ENCODE measurements around the gene TELO2.

The TELO2 gene

DNA sequence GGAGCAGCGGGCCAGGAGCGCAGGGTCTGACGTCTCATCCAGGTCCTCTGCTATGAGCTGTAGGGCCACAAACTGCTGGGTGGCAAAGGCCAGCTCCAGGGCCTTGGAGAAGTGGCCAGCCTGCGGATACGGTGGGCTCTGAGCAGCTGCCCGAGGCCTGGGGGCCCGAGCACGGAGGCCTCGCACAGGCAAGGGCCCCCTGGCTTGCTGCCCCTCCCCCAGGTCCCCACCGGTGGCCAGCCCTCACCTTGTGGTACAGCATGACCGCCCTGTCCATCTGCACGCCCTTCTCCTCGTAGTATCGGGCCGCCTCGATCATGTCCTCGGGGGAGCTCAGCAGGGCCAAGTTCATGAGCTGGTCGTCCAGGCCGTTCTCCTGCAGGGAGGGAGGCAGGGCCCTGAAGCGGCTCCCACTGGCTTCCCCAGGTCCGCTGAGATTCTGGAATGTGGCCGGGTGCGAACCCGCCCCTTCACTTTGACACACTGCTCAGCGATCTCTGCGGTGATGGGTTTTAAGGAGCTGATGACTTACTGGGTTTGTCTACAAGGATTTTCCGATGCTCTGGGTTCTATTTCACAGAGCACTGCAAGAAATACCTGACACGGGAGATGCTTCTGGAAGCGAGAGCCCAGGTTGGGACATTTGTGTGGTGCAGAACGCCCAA, 30.6 kb downstream of the TELO2 start:
- H3K9me3 Mint-ChIP-seq = no peaks in the 10 kb centered on the region
- H3K4me1 Mint-ChIP-seq (ENCODE audit: low read depth) = peaks cover 8% of the 10 kb centered on the region
- peaks cover 7% of the 10 kb centered on the region for H3K27me3 Mint-ChIP-seq
- H3K4me3 Mint-ChIP-seq = no peak overlapping the region
- no peak overlapping the region for H3K27ac Mint-ChIP-seq
- intact Hi-C loops (cut with micrococcal nuclease) = no loop called here
- H3K36me3 Mint-ChIP-seq (ENCODE audit: low read depth) = peaks cover 7% of the 10 kb centered on the region

DNA sequence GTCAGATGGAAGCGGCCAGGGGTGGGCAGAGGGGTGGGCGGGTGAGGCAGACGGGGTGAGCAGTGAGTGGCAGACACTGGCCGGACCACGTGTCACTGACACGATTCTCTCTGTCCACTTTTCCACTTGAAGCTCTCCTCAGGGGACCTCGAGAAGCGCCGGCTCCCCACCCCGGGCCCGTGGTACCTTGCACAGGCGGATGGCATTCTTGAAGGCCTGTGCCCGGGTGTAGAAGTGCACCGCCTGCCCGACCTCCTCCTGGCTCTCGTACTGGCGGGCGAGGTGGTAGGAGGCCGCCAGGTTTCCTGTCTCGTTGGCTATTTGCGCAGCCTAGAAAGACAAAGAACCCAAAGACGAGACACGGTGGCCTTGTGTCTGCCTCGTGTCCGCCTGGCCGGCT, 31.2 kb downstream of the TELO2 start:
- Mint-ChIP-seq H3K27ac (no peak overlapping the region), H3K4me1 (ENCODE audit: low read depth) (peaks cover 8% of the 10 kb centered on the region), H3K4me3 (no peak overlapping the region), H3K36me3 (ENCODE audit: low read depth) (peaks cover 7% of the 10 kb centered on the region), H3K9me3 (no peaks in the 10 kb centered on the region), H3K27me3 (peaks cover 7% of the 10 kb centered on the region)
- intact Hi-C loops (cut with micrococcal nuclease) = no loop called here

DNA sequence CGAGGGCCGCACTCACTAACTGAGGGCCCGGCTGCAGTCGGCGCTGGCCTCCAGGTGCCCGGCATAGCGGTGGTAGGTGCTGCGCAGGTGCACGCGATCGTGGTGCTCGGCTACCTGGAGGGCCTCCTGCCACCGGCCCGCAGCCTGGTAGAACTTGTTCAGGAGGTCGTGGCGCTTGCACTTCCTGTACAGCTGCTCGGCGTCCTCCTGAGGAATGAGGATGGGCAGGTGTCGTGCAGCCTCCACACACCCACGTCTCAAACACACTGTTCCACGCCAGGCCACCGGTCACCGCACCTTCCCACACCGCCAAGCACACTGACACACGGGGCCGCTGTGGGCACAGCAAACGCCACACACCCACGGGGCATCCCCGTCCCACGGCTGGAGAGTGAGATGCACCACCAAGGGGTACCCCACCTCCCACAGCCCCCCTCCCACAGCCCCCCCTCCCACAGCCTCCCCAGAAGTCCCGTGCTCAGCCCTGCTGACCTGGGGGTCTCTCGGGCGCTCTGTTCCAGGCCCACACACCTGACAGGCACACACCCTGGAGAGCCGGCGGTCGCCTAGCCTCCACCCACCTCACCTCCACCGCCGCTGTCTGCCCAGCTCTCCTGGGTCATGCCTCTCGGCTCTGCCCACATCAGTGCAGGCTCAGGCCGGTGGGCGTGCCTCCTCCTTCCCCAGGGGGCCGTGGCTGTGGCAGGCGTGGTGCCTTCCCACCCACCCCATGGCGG, 32.9 kb downstream of the TELO2 start:
- peaks cover 7% of the 10 kb centered on the region for H3K27me3 Mint-ChIP-seq
- H3K4me1 Mint-ChIP-seq (ENCODE audit: low read depth) = peaks cover 8% of the 10 kb centered on the region
- no peak overlapping the region for H3K27ac Mint-ChIP-seq
- H3K36me3 Mint-ChIP-seq (ENCODE audit: low read depth) = peaks cover 7% of the 10 kb centered on the region
- no peaks in the 10 kb centered on the region for H3K9me3 Mint-ChIP-seq
- intact Hi-C loops (cut with micrococcal nuclease) = no loop called here
- H3K4me3 Mint-ChIP-seq = no peak overlapping the region

- H3K27ac Mint-ChIP-seq = no peak overlapping the region
- H3K4me3 Mint-ChIP-seq = no peak overlapping the region
- no peaks in the 10 kb centered on the region for H3K9me3 Mint-ChIP-seq
- intact Hi-C loops (cut with micrococcal nuclease) = no loop called here
- H3K36me3 Mint-ChIP-seq (ENCODE audit: low read depth) = peaks cover 7% of the 10 kb centered on the region
- H3K27me3 Mint-ChIP-seq = peaks cover 13% of the 10 kb centered on the region
- H3K4me1 Mint-ChIP-seq (ENCODE audit: low read depth) = peaks cover 8% of the 10 kb centered on the region
Observed at GRCh38 chr16:1526608-1527555, 33.7 kb downstream of the TELO2 start.

DNA sequence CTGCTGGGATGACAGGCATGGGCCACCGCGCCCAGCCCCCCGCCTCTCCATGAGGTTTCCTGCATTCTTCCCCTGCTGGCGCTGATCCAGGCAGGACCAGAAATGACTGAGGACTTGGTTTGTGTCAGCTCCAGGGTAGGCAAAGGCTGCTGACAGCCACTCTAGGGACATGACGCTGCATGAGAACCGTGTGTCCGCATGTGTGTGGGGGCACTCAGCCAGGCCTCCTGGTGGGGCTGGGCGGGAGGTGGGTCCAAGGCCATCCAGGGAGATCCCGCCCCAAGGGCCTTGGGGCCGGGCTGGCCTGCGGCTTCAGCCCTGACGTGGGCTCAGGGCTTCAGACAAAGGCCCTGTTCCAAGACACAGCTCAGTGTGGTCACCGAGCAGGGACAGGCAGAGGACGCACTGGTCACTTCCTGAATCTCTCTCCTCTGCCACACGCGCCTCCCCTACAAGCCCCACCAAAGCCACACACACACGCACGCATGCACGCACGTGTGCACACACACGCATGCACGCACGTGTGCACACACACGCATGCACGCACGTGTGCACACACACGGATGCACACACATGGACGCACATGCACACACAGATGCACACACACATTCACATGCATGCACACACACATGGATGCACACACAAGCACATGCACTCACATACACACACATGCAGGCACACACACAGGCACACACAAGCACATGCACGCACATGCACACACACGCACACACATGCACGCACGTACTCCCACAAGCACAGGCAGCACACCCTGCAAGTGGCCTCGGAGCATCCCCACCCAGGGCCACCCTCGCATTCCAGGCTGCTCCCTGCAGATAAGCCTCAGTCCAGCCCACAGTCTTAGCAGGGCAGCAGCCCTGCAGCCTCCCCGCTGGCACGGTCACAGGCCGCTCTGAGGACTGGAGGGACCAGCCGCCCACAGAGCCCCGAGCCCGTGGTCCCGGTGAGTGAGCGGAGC, 35.0 kb downstream of the TELO2 start:
- peaks cover 3% of the 10 kb centered on the region for H3K36me3 Mint-ChIP-seq (ENCODE audit: low read depth)
- peaks cover 8% of the 10 kb centered on the region for H3K4me1 Mint-ChIP-seq (ENCODE audit: low read depth)
- no peaks in the 10 kb centered on the region for H3K9me3 Mint-ChIP-seq
- no peak overlapping the region for H3K27ac Mint-ChIP-seq
- H3K27me3 Mint-ChIP-seq = peaks cover 23% of the 10 kb centered on the region
- no peak overlapping the region for H3K4me3 Mint-ChIP-seq
- intact Hi-C loops (cut with micrococcal nuclease) = no loop called here

- Mint-ChIP-seq H3K4me3 (no peak overlapping the region), H3K27me3 (peaks cover 32% of the 10 kb centered on the region), H3K36me3 (ENCODE audit: low read depth) (no peaks in the 10 kb centered on the region), H3K27ac (no peak overlapping the region), H3K4me1 (ENCODE audit: low read depth) (peaks cover 15% of the 10 kb centered on the region), H3K9me3 (no peaks in the 10 kb centered on the region)
- intact Hi-C loops (cut with micrococcal nuclease) = no loop called here
Observed at GRCh38 chr16:1528921-1529537, 35.9 kb downstream of the TELO2 start.

GRCh38 chr16:1530349-1530882, 37.3 kb downstream of the TELO2 start:
- Mint-ChIP-seq H3K9me3 (no peaks in the 10 kb centered on the region), H3K4me3 (no peak overlapping the region), H3K36me3 (ENCODE audit: low read depth) (no peaks in the 10 kb centered on the region), H3K27me3 (peaks cover 46% of the 10 kb centered on the region), H3K27ac (no peak overlapping the region), H3K4me1 (ENCODE audit: low read depth) (peaks cover 16% of the 10 kb centered on the region)
- intact Hi-C loops (cut with micrococcal nuclease) = no loop called here

DNA sequence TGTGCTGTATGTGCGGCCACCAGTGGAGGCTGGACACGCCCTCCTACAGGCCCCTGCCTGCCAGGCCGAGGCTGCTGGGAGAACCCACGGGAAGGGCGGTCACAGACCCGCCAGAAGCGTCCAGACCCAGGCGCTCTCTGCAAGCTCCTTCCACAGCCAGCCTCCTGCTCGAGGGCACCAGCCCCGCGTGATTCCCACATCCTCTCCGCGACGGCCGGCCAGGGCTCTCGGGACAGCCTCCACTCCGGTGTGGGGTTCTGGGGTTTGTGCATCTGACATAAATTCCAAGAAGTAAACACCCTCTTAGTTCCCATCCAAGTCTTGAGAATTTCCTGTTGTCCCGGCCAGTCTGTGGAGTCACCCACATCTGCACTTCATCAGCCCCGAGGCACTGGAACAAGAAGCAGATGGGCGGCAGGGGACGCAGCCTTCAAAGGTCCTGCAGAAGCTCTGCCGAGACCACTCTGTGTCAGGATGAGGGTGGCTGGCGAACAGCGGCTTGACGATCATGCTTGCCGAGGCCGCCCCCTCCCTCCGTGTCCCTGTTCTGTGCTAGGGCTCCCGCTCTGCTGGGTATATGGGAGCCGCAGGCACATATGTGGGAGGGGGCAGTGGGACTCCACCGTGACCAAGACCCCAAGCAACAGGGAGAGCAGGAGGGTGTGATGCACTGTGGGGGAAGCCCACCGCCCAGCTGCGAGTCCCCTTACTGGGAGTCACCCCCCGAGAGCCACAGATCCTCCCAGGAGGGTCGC, 37.9 kb downstream of the TELO2 start:
- no peaks in the 10 kb centered on the region for H3K36me3 Mint-ChIP-seq (ENCODE audit: low read depth)
- H3K27ac Mint-ChIP-seq = no peak overlapping the region
- H3K4me3 Mint-ChIP-seq = no peak overlapping the region
- intact Hi-C loops (cut with micrococcal nuclease) = no loop called here
- peaks cover 16% of the 10 kb centered on the region for H3K4me1 Mint-ChIP-seq (ENCODE audit: low read depth)
- H3K27me3 Mint-ChIP-seq = peaks cover 52% of the 10 kb centered on the region
- no peaks in the 10 kb centered on the region for H3K9me3 Mint-ChIP-seq

DNA sequence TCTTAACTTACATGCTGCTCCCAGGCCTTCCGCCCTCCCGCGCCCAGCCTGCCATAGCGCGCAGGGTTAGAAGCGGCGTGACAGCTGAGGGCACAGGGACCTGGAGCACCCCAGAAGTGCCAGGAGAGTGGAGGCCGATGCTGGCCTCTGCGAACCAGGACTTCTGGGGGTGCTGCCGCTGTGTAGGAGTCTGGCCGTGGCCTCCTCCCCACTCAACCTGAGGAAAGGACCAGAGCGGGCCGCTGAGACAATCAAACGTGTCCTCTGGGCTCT, 38.4 kb downstream of the TELO2 start:
- Mint-ChIP-seq H3K27ac (no peak overlapping the region), H3K9me3 (no peaks in the 10 kb centered on the region), H3K27me3 (peaks cover 56% of the 10 kb centered on the region), H3K4me3 (no peak overlapping the region), H3K36me3 (ENCODE audit: low read depth) (no peaks in the 10 kb centered on the region), H3K4me1 (ENCODE audit: low read depth) (peaks cover 16% of the 10 kb centered on the region)
- intact Hi-C loops (cut with micrococcal nuclease) = no loop called here

GRCh38 chr16:1532081-1532760, 39.1 kb downstream of the TELO2 start:
- Mint-ChIP-seq H3K4me1 (ENCODE audit: low read depth) (peaks cover 16% of the 10 kb centered on the region), H3K27me3 (peaks cover 54% of the 10 kb centered on the region), H3K4me3 (no peak overlapping the region), H3K27ac (no peak overlapping the region), H3K9me3 (no peaks in the 10 kb centered on the region), H3K36me3 (ENCODE audit: low read depth) (no peaks in the 10 kb centered on the region)
- intact Hi-C loops (cut with micrococcal nuclease) = no loop called here

DNA sequence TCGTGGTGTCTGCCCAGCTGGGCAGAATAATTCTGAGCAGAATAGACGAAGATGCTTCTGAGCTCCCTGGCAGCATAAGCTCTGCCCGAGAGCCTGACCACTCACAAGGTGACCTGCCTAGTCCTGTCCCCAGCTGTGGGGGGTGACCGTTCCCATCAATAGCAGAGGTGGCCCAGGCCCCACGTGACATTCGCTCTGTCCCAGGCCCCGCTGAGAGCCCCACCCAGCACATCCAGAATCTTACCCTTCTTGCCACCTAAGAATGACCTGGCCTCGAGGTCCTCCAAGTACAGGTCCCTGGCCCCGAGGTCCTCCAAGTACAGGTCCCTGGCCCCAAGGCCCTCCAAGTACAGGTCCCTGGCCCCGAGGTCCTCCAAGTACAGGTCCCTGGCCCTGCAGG, 39.6 kb downstream of the TELO2 start:
- H3K27me3 Mint-ChIP-seq = peaks cover 56% of the 10 kb centered on the region
- H3K4me3 Mint-ChIP-seq = no peak overlapping the region
- intact Hi-C loops (cut with micrococcal nuclease) = no loop called here
- no peak overlapping the region for H3K27ac Mint-ChIP-seq
- no peaks in the 10 kb centered on the region for H3K36me3 Mint-ChIP-seq (ENCODE audit: low read depth)
- H3K4me1 Mint-ChIP-seq (ENCODE audit: low read depth) = peaks cover 14% of the 10 kb centered on the region
- H3K9me3 Mint-ChIP-seq = no peaks in the 10 kb centered on the region

GRCh38 chr16:1533443-1533951, 40.3 kb downstream of the TELO2 start, which contains the start of gene TMEM204:
TMEM204 (plus strand) TSS chr16:1533666; CDS start chr16:1534276, 610 bp downstream.
- Mint-ChIP-seq H3K27ac (no peak within 1 kb of the TSS), H3K4me1 (ENCODE audit: low read depth) (peaks cover 8% of the 10 kb centered on the region), H3K4me3 (no peak within 1 kb of the TSS), H3K9me3 (no peaks in the 10 kb centered on the region), H3K36me3 (ENCODE audit: low read depth) (no peaks in the 10 kb centered on the region), H3K27me3 (peaks cover 60% of the 10 kb centered on the region)
- intact Hi-C loops (cut with micrococcal nuclease) = no loop called here

Data from dendritic cell treated with granulocyte-macrophage colony-stimulating factor and Interleukin-4, amounts not matched to agents 40 ng/mL and 50 ng/mL, for 4 days (primary cell).